Cardiac septum (tissue), 1 donor: ENCODE data around the gene CERK. TPM values are rescaled to one million over a fixed set of nuclear protein-coding genes. Genes with fewer than 3 reads are reported as not detected.

Source experiments
- DNase-seq: peaks from one replicate; pipeline ENCODE4 v3.0.0-alpha.2; 2020; ENCODE audit warnings: low spot score
- intact Hi-C: fragments of 100-400 bp; cut with DNase I; formaldehyde crosslinking; loops from one replicate; pipeline ENCODE4 v1.14.0; 2022
- total RNA-seq: library from RNA; stranded (reverse); fragmentation: NEBNext Ultra II Directional; extraction: Animal tissue kit (Norgen Biotek cat#: 25700); gene quantifications from one replicate; pipeline ENCODE4 v1.2.1, GENCODE V29; 2021
- donor health status: DM: no; HTN: no; CAD: no.

Gene CERK
- total RNA-seq, 1 donor from 2014 or later, result 60.0 TPM

DNA sequence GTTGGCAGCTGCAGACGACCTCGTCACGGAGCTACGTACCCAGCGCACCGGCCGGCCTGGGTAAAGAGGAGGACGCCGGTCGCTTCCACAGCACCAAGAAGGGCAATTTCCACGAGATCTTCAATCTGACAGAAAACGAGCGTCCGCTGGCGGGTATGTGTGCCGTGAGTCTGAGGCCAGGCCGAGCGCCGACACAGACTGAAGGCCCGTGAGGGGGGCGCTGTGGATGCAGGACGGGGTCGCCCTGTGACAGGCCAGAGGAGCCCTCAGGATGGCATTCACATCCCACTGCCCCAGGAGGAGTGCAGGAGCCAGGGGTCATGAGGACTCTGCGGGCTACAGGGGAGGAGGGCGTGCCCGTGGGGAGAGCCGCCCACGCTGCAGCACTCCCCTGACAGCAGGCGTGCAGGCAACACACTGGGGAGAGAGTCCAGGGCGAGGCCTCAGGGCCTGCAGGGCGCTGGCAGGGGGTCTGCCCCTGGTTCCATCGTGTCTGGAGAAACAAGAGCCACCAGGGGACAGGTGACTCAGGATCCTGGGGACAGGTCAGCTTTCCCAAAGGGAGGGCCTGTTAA is 64.3 kb downstream of the CERK start:
- DNase-seq, result no peak
- intact Hi-C loops, result no loop called here

DNA sequence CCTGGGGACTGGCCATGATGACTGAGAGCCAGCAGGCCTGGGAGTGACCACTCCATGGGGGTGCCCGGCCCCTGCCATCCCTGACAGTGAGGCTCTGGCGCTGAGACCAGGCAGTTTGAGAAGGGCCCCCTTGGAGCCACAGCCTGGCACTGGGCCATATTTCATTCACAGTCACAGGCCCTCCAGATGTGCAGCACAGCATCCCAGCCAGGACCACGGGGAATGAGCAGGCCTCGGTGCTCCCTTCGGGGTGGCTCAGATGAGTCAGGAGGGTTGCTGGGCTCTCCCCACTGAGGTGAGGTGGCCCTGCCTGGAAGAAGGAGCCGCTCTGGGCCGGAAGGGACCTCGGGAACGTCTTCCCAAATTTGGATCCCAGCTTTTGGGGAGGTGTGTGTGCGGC is 64.8 kb downstream of the CERK start:
- intact Hi-C loops, result no loop called here
- DNase-seq, result no peak

DNA sequence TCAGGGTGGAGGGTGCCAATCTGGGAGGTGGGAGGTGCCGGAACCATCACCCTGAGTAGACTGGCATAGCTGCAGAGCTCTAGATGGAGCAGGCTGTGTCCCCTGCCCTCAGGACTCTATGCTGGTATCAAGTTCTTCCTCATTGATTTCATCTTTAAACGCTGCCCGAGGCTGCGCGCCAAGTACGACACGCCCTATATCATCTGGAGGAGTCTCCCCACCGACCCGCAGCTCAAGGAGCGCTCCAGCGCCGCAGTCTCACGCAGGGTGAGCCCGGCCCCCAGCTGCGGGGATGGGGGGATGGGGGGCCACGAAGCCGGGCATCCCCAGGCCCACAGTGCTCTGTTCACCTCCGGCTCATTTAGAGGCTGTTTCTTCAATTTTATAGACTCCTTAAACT is 65.3 kb downstream of the CERK start:
- intact Hi-C loops, result no loop called here
- DNase-seq, result no peak

DNA sequence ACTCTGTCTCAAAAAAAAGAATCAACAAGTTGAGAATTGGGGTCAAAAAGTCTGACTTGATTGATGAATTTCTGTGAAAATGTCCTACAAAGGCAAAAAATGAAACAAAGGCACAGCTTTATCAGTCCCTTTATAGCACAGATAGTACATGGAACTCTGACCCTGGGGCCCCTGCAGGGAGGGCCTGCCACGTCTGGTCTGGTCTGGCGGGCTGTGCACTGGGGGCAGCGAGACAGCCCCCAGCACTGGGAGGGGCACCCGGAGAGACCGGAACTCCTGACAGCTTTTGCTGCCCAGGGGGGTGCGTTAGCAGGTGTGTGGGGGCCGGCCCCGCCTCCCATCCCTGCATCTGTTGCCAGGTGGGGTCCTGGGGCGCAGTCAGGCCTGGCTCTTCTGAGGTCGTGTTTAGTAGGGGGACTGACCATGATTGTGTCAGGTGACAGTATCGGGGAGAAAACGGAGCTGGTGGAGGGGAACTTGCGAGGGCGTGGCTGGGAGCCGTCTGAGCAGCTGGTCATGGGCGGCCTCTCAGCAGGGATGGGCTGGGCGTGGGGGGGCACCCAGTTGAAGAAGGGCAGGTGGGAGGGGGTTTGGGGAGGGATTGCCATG is 66.1 kb downstream of the CERK start:
- intact Hi-C loops, result no loop called here
- DNase-seq, result no peak

DNA sequence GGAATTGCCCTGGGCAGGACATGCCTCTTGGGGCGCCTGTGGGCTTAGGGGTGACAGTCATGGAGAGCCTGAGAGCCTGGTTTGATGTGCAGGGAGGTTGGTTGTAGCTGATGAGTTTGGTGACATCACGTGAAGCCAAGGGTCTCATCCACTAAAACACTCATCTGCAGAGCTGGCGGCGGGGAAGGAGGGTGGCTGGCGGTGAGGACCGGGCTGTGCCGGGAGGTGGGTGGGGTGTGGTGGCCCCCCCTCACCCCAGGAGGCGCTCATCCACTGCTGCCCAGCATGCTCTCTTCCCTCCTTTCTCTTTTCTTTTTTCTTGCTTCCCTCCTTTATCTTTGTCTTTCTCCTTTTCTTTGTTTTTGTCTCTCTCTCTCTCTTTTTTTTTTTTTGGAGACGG is 68.9 kb downstream of the CERK start:
- intact Hi-C loops, result no loop called here
- no peak for DNase-seq

DNA sequence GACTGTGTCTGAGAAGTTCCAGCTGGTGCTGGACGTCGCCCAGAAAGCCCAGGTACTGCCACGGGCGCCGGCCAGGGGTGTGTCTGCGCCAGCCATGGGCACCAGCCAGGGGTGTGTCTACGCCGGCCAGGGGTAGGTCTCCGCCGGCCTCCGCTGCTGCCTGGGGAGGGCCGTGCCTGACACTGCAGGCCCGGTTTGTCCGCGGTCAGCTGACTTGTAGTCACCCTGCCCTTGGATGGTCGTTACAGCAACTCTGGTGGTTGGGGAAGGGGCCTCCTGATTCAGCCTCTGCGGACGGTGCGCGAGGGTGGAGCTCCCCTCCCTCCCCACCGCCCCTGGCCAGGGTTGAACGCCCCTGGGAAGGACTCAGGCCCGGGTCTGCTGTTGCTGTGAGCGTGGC is 69.9 kb downstream of the CERK start:
- DNase-seq, result no peak
- intact Hi-C loops, result no loop called here

DNA sequence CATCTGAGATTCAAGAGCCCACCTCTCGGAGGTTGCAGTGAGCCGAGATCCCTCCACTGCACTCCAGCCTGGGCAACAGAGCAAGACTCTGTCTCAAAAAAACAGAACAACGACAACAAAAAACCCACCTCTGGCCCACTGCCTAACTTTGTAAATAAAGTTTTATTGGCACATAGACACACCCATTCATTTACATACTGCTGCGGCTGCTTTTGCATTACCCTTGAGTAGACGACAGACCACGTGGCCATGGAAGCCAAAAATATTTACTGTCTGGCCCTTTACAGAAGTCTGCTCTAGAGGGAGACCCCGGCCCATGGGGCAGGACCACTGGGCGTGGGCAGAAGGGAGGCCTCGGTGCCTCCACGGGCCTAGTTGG is 70.8 kb downstream of the CERK start:
- no peak for DNase-seq
- intact Hi-C loops, result no loop called here

DNA sequence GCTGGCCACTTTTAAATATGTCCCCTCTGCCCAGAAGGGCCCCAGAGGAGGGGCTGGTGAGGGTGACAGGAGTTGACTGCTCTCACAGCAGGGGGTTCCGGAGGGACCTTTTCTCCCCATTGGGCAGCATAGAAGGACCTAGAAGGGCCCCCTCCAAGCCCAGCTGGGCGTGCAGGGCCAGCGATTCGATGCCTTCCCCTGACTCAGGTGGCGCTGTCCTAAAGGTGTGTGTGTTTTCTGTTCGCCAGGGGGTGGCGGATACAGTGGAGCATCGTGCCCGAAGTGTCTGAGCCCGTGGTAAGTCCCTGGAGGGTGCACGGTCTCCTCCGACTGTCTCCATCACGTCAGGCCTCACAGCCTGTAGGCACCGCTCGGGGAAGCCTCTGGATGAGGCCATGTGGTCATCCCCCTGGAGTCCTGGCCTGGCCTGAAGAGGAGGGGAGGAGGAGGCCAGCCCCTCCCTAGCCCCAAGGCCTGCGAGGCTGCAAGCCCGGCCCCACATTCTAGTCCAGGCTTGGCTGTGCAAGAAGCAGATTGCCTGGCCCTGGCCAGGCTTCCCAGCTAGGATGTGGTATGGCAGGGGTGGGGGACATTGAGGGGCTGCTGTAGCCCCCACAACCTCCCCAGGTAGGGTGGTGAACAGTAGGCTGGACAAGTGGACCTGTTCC is 71.3 kb downstream of the CERK start:
- no peak for DNase-seq

DNA sequence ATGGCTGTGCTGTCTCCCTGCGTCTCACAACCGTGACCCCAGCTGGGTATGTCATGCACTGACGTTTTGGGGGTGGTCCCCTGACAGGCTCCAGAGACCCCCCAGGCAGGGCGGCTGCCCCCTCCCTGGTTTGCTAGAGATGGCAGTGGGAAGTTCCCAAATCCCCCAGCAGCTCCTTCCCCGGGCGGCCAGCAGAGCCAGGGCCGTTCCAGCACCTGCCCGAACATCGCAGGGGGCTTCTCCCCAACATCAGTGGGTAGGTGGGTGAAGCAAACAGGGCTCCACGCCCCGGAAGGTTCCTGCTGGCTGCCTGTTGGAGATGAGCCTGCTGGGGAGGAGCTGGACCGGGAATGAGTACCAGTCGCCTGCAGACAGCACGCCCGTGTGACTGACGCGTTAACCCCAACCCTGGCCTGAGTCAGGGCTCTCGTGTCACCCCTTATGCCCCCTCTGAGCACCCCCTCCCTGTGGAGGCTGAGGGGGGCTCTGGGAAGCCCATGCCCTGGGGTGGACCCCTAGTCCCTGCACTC is 72.2 kb downstream of the CERK start:
- no peak for DNase-seq
- intact Hi-C loops, result no loop called here

More for the DNA sequence above, 71.3 kb downstream of the CERK start:
- intact Hi-C loops, result no loop called here

DNA sequence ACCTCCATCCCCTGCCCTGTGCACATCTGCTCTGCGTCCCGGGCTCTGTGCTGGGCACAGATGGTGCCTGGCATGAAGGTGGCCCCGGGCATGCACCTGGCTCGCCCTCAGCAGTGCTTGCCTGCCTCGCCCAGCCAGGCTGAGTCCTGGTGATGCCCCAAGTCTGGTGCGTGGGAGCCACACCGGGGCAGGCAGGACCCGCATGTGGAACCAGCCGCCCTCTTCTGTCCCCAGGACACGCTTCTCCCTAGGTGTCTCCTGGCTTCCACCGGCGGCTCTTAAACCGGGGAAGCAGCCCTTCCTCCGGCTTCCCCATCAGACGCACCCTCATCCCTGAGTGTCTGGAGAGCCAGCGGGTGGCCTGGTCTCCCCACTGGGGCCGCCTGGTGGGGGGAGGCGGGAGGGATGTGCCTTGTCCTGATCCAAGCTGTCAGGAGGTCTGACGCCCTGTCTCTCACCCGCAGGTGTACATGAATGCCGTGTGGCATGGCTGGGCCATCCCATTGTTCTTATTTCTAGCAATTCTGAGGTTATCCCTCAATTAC is 72.8 kb downstream of the CERK start:
- no peak for DNase-seq
- intact Hi-C loops, result no loop called here

DNA sequence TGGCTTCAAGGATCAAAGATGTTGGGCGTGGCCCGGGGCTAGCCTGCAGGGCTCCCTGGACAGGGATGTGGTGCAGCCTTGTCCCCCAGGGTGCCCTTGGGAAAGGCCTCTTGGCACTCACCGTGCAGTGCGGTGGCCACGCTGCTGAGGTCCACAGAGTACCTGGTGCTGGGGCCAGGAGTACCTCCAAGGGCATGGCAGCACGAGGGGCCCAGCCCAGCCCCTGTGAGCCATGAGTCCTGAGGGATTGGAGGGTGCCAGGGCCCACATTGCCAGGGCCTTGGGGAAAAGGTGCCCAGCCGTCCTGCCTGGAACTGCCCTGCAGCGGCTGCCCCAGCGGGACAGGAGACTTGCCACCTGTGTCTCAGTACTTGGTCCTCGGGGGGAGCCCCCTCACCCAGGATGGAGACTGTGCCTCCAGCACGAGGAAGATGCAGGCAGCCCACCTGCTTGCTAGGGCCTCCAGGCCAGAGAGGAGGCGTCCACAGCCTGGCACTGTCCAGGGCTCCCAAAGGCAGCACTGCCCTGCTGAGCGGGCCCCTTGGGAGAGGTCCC is 73.7 kb downstream of the CERK start:
- DNase-seq, result no peak
- intact Hi-C loops, result no loop called here

DNA sequence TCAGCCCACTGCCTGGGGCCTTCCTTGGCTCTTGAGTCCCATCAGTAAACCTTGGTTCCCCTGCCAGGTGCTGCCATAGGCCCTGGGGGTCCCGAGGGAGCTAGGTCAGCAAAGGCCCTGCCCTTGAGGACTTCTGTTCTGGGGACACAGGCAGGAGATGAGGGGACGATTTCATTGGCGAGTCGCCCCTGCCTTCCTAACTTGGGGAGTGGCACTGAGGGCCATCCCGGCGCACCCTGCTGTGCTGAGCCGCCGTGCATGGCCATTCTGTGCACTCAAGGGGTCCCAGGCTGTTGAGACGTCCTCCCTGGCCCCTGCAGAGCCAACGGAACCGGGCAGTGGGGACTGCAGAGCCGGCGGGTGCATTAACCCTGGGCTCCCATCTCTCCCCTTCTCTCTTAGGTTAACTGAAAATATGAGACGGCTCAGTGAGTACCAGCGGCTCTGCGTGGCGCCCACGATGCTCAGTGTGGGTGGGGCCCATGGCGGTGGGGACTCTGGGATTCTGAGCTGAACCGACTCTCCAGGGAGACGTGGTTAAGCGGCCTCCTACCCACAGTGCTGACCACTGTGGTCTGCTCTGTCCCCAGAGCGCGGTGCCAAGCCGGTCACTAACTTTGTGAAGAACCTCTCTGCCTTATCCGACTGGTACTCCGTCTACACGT is 74.5 kb downstream of the CERK start:
- intact Hi-C loops, result no loop called here
- no peak for DNase-seq

DNA sequence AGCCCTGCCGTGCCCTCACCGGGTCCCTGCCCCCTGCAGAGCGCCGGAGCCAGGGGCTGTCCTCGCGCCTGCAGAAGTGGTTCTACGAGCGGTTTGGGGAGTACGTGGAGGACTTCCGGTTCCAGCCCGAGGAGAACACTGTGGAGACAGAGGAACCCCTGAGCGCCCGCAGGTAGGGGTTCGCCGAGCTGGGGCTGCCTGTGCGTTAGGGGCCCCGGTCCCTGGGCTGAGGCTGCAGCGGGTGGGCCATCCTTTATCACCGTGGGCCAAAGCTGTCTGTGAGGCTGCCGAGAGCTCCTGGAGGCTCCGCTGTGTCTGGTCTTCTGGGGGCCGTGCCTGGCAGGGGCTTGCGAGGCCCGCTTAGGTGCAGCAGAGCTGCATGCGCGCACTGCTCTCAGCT is 75.1 kb downstream of the CERK start:
- intact Hi-C loops, result no loop called here

DNA sequence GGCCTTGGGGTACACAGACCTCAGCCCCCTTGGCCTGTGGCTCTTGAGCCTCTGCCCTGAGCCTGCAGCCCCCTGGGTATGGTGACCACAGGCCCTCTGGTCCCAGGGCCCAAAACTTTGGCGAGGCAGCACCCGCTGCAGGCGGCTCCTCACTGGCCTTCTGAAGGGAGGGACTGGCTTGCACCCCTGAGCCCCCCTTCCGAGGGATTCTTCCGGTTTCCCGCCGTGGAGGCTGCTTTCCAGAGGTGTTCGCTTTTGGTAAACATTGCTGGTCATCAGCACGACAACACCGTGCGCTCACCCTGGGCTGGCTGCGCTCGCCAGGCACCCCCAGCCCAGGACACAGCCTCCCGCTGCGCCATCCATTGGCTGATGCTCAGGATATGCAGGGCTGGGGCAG is 75.8 kb downstream of the CERK start:
- DNase-seq, result no peak
- intact Hi-C loops, result no loop called here

More for the DNA sequence above, 75.1 kb downstream of the CERK start:
- DNase-seq, result no peak

DNA sequence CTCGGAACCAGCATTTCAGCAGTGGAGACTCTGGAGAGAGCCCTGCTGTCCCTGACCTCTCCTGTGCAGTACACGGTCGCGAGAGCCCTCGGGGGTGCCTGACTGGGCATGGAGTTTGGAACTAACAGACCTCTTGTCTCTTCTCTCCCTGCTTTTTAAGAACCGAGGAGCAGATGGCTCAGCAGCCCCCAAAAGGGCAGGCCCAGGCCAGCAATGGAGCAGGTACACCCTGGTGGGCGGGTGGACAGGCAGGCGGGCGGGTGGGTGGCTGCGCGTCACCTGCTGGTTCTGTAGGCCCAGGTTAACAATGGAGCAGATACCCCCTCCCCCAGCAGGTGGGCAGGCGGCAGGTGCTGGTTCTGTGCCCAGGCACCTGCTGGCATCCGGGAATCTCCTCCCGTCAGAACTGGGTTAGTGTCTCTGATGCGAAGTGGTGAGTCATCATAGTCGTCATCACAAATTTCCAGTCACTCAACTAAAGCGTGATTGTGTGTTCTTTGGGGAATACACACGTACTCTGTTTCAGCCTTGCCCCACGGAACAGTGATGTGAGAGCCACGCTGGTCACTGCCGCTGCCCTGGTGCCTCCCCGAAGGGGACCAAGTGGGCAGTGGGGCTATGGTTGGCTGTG is 76.7 kb downstream of the CERK start:
- DNase-seq, result no peak
- intact Hi-C loops, result no loop called here

DNA sequence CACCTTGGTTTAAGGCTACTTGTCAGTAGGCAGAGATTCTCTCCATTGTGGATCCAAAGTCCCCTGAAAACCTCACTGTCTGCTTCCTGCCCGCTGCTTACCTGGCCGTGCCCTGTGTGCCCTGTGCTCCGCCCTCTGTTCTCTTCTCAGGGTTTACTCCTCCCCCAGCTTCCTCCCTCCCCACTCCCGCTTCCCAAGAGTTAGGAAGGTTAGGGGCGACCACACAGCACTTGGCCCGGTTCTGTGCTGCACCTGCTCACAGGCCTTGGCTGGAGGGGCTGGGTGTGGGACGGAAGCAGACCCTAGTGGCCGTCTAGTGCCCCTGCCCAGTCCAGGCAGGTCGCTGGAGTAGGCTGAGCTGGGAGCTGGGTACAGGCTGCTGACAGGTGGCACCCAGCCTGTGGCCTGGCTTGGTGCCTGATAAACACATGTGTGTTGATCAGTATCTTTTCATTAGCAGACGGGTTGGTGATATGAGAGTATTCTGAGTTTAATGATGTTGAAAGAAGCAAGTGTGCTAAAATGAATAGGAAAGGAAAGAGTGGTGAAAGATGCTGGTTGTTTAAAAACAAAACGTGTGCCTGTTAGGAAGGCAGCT is 77.3 kb downstream of the CERK start:
- DNase-seq, result no peak
- intact Hi-C loops, result no loop called here

DNA sequence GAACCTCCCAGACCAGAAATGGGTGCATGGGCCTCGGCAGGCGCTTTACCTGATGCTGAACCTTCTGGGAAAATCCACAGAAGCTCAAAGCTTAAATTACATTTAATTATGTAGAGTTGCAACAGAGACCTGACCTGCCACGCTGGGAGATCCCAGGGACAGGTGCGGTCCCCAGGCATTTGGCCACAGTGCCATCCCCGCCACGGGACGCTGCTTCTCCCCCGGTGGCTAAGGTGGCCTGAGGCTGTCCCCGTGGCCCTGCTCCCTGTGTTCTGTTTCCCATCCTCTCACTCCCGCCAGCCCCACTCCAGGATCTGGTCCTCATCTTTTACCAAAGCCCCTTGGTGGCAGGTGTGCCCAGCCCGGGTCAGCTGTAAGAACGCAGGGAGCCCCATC is 78.3 kb downstream of the CERK start:
- intact Hi-C loops, result no loop called here

DNA sequence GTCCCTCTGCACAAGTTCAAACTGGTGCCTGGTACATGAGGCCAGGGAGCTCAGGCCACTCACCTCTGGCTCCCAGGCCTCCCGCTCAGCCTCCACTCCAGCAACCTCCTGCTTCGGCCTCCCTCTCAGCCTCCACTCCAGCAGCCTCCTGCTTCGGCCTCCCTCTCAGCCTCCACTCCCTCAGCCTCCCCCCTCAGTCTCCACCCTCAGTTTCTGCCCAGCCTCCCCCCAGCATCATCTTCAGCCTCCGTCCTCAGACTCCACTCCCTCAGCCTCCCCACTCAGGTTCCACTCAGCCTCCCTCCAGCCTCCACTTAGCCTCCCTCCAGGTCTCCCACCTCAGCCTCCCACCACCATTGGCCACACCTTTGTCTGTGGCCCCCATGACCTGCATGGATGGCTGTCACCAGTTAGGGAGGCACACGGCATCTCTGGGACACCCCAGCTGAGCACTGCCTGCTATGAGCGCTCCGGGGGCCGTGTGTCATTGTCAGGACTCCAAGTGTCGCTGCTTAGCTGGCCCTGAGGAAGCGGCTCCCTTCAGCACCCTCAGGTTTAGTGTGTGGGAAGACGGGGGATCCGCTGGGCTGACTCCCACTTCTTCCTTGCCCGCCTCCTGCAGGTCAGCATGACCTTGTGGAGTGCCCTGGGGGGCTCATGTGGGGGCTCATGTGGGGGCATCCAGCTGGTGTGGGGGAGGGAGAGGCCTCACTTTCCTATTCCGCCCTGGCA is 78.8 kb downstream of the CERK start:
- intact Hi-C loops, result no loop called here
- no peak for DNase-seq

More for the DNA sequence above, 78.3 kb downstream of the CERK start:
- DNase-seq, result no peak
